Measurements from ENCODE around the gene ALG1L2.
A peak's percentile ranks its signal among the peaks of the same experiment; 100 is the strongest.
"Not testable (repeated sequence)": the region's sequence is repeated elsewhere in the genome, so short reads cannot be mapped to it uniquely, and the experiment has no call there.

ALG1L2 gene

DNA sequence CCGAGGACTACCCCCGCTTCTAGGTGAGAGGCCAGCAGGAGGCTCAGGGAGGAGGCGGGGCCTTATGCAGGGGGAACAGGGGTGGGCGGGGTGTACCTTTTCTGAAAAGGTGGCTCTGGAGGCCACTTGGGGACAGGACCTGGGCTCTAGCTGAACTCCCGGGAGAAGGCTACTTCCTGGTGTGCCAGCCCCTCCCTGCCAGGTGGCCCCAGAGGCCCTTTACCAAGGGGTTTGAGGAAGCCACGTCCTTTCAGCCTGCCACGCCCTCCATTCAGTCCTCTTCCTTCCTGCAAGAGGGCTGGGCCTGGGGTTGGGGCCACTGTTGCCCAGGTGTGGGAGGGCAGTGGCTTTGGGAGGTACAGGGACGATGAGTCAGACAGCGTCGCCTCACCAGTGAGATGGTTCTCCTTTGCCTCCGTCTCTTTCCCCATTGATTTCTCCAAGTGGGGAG, 12.9 kb downstream of the ALG1L2 start:
- DNase-seq, result not testable (repeated sequence)

DNA sequence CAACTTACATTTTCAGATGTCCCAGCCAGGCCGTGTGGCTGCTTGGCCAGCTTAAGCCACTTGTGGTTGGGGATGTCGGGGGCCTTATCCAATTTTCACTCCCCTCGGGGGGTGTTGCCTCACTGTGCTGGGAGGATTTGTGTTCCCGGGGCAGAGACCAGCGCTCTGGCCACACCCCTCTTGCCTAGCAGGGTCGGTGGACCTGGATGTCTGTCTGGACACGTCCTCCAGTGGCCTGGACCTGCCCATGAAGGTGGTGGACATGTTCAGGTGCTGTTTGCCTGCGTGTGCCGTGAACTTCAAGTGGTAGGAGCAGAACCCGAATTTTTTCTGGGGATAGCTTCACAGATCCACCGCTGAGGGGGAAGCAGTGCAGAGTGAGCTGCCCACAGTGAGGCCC, 14.2 kb downstream of the ALG1L2 start:
- not testable (repeated sequence) for DNase-seq

DNA sequence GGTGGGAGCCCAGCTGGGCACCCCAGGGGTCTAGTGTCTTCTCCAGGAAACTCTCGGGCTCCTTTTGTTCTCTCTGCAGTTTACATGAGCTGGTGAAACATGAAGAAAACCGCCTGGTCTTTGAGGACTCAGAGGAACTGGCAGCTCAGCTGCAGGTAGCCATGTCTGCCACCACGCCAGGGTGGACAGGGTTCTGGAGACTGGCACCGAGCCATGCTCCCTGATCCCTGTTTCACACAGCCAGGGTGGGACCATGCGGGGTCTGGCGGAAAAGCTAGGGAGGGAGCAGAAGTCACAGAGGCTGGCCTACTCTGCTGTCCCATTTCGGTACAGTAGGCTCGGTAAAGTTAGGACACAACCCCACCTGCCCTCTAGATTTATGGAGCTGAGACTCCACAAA, 15.5 kb downstream of the ALG1L2 start:
- DNase-seq, result not testable (repeated sequence)

DNA sequence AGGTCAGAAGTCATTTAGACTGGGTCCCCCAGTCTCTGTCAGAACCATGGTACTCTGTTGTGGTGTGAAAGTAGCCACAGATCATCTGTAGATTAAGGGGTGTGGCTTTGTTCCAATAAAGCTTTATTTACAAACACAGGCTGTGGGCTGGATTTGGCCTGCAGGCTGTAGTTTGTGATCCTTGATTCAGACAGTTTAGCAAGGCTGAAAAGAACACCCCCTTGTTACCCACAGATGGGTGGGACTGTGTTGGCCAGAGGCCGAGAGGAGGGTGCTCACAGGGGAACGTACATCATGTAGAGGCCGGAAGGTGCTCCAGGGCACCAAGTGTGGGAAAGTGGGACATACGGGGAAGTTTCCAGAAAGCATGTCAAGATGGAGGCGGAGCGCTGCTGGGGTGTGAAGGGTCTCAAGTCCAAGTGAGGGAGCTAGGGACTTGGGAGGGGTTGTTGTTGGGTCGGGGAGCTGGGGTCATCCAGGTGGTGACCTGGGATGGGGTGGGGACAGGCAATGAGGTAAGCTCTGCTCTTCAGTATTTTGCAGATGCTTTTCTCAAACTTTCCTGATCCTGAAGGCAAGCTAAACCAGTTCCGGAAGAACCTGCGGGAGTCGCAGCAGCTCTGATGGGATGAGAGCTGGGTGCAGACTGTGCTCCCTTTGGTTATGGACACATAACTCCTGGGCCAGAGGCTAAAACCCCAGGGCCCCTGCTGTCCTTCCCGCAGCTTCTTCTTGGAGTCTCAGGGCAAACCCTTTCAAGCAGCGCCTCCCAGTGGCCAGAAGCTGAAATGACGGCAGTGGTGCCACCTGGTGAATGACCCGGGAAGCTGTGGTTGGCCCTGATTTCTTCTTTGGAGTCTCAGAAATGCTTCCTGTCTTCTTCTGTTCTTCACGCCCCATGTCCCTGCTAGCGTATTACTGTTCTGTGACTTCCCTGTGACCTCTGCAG, 16.3 kb downstream of the ALG1L2 start:
- peak; percentile 23 to 36 for DNase-seq

DNA sequence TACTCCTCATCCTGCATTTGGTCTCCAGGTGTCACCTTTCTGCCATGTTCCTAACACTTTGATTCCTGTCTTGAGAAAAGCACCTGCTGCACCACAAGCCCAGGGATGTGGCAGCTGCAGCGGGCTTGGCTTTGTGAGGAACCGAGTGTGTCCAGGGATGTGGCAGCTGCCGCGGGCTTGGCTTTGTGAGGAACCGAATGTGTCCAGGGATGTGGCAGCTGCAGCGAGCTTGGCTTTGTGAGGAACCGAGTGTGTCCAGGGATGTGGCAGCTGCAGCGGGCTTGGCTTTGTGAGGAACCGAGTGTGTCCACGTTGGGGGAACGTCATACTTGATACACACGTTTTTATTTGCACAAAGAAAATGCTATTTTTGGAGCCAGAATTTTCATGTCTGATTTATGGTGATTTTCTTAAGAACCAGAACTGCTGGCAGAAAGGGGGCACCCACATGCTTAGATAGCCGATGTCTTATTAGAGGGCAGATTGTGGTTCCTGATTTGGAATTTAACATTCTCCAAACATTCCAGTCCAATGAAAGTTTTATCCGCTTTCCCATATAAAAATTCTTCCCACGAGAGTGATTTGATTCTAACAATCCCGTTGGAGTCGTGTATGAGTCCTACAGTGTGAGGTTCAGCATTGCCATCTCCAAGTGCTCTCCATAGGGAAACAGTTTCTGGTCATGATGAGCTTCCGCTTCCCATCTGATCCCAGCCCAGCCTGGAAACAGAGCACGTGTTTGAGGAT, 17.2 kb downstream of the ALG1L2 start:
- not testable (repeated sequence) for DNase-seq

DNA sequence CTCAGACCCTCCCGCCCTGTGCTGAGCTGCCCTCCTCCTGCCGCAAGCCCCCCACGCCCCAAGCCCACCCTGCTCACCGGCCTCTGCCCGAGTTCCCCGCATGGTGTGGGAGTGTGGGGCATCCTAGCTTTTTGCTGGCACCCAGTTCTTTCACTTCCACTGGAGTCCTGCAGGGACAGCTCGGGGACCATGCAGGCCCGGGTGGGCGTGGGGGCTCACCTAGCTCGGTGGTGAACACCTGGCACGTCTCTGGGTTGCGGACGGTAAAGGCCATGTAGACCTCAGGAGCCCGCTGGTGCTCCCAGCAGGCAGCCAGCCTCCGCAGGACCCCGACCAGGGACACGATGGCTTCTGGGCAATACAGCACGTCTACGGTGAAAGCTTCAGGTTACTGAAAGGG, 20.9 kb downstream of the ALG1L2 start:
- not testable (repeated sequence) for DNase-seq

DNA sequence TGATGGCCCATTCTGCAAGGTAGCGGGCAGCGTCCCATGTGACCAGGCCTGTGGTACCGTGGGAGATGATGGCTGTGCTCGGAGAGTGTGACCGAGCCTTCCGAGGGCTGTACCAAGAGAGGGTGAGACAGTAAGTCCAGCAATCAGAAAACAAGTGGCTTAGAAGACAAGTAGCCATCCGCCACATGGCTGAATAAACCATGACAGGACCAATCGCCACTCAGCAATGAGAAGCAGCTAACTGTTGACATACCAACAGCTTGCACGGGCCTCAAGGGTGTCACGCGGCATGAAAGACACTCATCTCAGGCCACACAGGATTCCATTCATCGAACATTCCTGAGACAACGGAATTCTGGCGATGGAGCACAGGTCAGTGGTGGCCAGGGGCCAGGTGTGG, 22.6 kb downstream of the ALG1L2 start:
- DNase-seq, result not testable (repeated sequence)

DNA sequence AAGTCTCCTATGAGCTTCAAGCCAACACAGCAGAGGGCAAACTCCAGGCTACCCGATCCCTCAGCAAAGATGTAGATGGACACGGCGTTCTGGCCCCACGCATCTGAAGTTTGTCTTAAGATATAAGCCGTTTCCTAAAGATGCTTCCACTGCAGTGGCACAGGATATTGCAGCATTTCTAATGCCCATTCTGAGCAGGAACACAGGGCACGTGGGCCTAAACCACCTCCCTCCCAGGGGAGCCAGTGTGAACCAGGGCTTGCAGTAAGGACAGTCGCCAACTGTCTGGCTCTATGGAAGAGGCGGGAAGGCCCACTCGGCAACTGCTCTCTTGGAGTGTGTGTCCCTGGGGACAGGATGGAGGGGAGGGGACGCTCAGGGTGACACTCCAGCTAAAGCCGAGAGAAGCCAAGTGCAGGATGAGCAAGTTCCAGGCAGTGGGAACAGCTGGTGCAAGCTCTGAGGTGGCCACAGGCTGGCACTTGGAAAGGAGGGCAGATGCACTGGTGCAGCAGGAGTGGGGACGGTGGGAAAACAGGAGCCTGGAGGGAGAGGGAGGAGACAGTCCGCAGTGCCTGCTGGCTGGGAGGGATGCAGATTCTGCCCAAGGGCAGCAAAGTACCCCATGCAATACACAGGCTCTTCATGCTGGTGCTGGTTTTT, 25.8 kb downstream of the ALG1L2 start:
- not testable (repeated sequence) for DNase-seq

DNA sequence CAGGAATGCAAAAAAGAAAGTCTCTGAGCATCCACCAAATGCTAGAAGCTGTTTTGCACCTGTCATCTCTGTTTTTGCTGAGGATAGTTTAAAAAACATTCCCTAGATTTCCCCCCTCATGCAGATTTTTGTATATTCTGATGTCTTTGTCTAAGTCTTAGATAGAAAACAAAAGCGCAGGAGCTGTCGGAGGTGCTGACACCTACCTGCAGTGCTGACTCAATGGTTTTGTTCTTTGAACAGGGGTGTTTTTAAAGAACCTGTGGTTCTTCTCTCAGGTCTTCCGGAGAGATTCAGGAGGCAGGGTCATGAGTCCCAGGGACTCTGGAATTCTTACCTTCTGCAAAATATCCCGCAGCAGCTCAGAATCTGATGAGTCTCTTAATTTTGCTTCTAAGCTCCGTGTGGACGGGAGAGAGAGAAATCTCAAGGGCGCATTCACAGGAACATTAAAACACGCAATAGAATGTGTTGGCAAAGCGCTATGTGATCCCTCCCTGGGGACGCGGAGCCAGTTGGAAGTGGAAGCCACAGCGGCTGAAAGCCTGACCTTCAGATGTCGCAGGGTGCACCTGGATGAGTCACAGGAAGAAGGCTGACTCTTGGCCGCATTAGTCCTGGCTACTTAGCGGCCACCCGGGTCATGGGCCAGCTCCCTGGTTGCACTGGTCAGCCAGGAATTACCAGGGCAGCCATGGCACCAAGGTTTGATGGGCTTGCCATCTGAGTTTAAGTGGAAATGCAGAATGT, 27.4 kb downstream of the ALG1L2 start:
- not testable (repeated sequence) for DNase-seq

DNA sequence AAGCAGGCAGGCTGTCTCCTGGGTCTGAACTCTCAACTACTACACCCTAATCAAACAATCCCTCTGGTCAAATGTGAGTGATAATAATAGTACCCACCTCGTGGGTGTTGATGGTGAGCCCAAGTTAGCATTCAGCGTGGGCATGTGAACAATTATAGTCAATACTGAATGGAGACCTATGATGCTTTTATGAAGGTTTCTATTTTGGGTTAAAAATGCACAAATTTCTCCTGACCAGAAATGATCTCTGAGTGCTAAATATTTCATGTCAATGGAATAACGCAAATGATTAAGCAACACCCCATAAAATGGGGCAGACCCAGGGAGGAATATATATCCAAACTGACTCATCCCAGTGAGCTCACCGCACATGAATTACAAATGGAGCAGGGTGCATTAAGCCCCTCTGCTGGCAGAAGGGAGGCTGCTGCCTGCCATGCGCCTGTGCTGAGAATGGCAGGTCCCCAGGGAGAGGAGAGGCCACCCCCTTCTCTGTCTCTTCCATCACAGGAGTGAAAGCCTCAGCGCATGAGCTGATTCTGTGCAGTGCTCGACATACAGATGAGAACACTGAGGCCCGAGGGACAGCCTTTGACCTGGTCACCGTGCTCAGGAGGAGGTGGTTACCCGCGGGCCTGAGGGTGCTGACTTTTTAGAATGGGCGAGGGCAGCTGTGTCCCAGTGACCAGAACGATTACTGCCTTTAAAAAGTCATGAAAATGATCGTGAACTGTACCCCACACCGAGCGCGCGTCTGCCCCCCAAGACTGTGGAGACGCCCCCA, 28.9 kb downstream of the ALG1L2 start:
- DNase-seq, result peak in 1 of 2 experiments; percentile 13

DNA sequence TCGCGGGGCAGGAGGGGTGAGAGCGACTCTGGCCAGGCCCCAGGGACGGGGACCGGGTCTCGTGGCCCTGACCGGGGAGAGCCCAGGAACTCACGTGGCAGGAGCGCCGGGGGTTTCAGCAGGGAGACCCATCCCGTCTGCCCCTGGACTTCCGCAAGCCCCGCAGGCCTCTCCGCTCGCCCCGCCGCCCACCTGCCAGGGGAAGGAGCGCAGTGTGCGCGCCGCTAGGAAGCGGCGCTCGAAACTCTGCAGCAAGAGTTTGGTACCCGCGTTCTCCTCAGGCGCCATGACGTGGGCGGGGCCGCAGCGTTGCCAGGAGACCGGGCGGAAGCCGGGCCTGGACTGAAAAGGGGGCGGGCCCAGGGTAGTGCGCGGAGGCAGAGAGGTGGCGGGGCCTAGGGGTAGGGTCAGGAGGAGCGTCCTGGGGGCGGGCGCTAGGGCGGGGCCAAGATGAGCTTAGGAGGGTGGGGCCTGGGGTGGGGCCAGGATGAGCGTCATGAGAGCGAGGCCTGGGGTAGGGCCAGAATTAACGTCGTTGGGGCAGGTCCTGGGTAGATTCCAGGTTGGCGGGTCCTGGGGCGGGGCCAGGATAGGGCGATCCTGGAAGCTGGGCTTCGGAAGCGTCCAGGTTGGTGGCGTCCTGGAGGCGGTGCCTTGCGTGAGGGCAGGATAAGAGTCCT, 29.7 kb downstream of the ALG1L2 start:
- DNase-seq, result peak; percentile 99

DNA sequence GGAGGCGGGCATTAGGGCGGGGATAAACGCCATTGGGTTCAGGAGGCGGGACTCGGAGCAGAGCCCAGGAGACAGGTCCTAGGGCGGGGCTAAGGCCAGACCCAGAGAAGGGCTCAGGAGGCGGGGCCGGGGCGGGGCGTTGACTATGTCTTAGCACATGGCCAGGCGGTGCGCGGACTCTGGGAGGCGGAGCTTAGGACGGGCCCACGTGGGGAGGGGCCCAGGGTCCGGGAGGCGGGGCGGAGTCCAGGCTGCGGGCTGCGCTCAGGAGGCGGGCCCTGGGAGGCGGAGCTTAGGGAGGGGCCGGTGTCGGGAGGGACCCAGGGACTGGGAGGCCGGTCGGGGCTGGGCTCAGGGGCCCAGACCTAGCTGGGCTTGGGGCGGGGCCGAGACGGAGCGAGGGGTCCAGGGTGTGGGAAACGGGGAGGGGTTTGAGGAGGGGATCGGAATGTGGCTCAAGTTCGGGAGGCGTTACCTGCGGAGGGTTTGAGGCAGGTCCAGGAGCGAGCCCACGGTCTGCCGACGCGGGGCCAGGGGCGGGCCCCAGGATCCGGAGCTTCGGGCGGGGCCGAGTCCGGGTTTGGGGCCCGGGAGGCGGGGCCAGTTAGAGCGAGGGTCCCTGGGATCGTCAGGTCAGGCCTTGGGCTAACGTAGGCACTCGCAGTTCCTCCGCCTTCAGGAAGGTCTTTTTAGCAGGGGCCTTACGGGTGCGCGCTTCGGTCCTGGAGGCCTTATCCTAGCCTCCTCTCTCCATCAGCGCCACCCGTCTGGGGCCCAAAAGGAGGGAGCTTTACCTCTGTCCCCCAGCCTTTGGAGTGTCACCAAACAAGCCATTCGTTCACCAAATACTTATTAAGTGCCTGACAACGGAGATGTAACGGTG, 30.5 kb downstream of the ALG1L2 start:
- DNase-seq, result peak; percentile 100

DNA sequence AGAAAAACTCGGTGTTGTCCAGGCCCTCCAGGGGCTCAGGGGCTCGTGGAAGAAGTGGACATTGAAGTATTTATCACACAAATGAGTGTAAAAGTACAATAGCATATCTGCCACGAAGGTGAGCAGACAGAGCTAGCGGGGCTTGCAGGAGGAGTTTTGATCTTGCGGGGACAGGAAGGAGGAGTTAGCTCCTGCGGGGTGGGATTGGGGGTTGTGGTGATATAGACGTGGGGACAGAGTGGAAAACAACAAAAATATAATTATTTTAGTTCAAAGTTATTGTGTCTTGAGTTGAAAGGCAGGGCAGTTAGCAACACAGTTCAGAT, 31.1 kb downstream of the ALG1L2 start:
- DNase-seq, result not testable (repeated sequence)

DNA sequence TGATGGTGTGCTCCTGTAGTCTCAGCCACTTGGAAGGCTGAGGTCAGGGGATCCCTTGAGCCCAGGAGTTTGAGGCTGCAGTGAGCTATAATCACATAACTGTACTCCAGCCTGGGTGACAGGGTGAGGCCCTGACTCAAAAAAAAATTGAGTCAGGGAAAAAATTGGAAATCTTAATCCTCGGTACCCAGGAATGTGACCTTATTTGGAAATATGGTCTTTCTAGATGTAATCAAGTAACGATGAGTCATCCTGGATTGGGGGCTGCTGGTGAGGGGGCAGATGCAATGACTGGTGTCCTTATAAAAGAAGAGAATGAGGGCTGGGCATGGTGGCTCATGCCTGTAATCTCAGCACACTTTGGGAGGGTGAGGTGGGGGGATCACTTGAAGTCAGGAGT, 33.8 kb downstream of the ALG1L2 start:
- not testable (repeated sequence) for DNase-seq

DNA sequence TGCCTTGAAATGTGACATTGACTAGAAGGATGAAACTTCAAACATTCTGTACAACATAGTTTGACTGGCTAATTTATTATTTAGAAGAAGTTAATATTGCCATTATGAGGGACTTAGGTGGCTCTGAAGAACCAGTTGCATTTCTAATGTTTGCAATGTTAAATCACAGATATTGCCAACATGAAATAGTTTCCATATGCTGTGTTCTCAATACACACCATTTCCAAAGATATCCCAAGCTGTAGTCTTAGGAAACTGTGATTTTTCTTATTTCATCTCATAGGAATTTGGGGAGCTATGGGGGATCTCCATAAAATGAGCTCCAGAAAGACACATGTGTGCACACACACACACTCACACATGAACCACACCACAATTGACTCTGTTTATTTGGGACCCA, 36.3 kb downstream of the ALG1L2 start:
- no peak for DNase-seq

DNA sequence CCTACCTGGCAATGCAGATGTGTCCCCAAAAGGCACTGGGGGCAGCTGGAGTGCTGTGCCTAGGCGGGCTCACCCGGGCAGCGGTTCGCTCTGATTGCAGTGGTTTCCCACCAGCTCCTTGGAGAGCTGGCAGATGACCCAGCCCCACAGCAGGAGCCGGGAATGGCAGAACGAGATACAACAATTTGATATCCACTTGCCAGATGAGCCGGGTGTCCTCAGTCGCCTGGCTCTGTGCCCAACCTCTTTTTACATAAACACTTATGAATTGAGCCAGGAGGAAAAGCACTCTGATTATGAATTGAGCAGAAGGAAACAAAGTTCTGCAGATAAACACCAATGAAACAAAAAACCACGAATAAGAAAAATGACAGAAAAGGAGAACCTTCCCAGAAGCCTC, 38.2 kb downstream of the ALG1L2 start:
- not testable (repeated sequence) for DNase-seq

DNA sequence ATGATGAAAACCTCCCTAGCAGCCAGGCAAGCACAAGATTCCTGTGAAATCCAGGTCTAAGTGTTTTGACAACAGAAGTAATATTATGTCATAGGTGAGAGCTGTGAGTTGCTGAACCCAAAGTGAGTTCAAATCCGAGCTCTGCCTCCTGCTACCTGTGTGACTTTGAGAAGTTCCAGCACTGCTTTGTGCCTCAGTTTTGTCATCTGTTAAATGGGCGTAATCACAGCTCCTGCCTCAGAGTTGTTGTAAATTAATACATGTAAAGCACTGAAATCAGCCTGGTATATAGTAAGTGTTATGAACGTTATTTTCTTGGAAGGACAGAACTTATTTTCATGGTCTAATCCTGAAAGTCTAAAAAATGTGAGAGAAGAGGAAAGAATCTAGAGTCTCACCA, 38.7 kb downstream of the ALG1L2 start:
- not testable (repeated sequence) for DNase-seq

DNA sequence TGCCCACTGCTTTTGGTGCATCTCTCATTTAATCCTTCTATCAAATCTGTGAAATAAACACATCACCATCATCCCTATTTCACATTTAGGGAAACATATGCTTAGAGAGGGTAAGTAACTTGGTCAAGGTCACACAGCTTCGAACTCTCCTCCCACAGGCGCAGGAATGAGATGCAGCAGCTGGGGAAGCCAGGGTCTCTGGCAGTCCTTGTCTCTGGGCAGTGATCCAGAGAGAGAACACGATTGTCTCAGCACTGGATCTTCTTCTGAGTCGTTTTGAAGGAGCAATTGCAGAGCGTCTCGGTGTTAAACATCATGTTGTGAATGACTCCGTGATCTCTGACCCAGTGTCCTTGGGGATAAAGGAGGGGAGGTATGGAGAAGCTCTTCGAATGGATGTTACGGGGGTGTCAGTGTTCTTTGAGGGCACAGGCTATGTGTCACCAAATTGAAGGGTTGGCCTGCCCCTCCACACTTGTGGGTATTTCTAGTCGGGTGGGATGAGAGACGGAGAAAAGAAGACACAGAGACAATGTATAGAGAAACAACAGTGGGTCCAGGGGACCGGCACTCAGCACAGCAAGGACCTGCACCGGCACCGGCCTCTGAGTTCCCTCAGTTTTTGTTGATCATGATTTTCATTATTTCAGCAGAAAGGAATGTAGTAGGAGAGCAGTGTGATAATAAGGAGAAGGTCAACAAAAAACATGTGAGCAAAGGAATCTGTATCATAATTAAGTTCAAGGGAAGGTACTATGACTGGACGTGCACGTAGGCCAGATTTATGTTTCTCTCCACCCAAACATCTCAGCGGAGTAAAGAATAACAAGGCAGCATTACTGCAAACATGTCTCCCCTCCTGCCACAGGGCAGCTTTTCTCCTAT, 41.5 kb downstream of the ALG1L2 start:
- not testable (repeated sequence) for DNase-seq

DNA sequence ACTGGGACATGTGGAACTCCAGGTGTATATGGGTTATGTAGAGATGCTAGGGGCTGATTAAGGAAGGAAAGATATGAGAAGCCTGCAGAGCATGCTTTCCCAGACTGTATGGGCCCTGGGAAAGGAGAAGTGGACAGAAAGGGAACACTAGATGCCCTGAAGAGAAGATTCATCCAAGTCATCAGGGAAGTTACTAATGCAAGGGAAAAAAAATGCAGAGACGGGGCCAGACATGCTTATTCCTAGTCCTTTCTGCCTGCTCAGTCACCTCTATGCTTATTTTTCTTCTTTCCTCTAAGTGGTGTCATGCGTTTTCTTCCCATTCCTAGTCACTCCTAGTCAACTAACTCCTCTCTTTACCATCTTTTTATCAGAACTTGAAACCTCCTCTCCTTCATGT, 43.8 kb downstream of the ALG1L2 start:
- not testable (repeated sequence) for DNase-seq
